Loucy (cell line): ENCODE data around the gene LRRC10B.

Experiments used
- CTCF ChIP-seq: fragments of 200-600 bp; sonication (generic); conservative IDR thresholded peaks from 2 replicates; pipeline ENCODE4 v1.5.1; 2014; ENCODE audit warnings: mild to moderate bottlenecking, antibody characterized with exemption, low read length
- EZH2phosphoT487 ChIP-seq: fragments of 200-600 bp; IDR thresholded peaks from 2 replicates; pipeline ENCODE4 v1.6.1; 2018; ENCODE audit warnings: antibody characterized with exemption, mild to moderate bottlenecking, moderate library complexity, borderline replicate concordance

GRCh38 chr11:61488651-61489291, 19.8 kb upstream of the LRRC10B start:
- no peak for TF ChIP-seq CTCF
- TF ChIP-seq EZH2phosphoT487, result no peak
